ENCODE data around the gene CARD19. TPM values are rescaled to one million over a fixed set of nuclear protein-coding genes. Genes with fewer than 3 reads are reported as not detected.
A peak's percentile ranks its signal among the peaks of the same experiment; 100 is the strongest.
"Not testable (repeated sequence)": the region's sequence is repeated elsewhere in the genome, so short reads cannot be mapped to it uniquely, and the experiment has no call there.

Gene CARD19
- total RNA-seq, 1 experiment from 2014 or later, result 63.4 TPM

GRCh38 chr9:93141771-93142483 is 45.9 kb downstream of the CARD19 start:
- CTCF ChIA-PET, result no interaction called here
- ATAC-seq (no peak), DNase-seq (ENCODE audit: low read depth, low spot score) (no peak)
- intact Hi-C loops (cut with micrococcal nuclease; ENCODE audit: unreplicated experiment) (no loop called here), in situ Hi-C loops (cut with HindIII; ENCODE audit: low pct_unique_long_range_greater_than_20kb, low sequenced_read_pairs) (no loop called here)
- Histone ChIP-seq H3K9me3 (ENCODE audit: control insufficient read depth, insufficient read depth, low read depth, low read length) (no peaks in the 10 kb centered on the region), H3K27ac (ENCODE audit: low read length) (no peak overlapping the region), H3K27me3 (ENCODE audit: control insufficient read depth, insufficient read depth, low read length) (no peaks in the 10 kb centered on the region), H3K4me1 (ENCODE audit: control insufficient read depth, insufficient read depth, low read length) (no peaks in the 10 kb centered on the region), H3K36me3 (ENCODE audit: control insufficient read depth, insufficient read depth, low read length) (no peaks in the 10 kb centered on the region), H3K4me3 (ENCODE audit: low read depth in 2 of 2, low read length in 2 of 2) (no peak overlapping the region)
- no peak for TF ChIP-seq TCF7L2 (IDR thresholded peaks at IDR 0.05; ENCODE audit: low read depth, low read length)
- TF ChIP-seq SIN3A (IDR thresholded peaks at IDR 0.05; ENCODE audit: borderline replicate concordance, insufficient read depth, low read depth, low read length), result no peak
- TF ChIP-seq CTCF (IDR thresholded peaks at IDR 0.05), result no peak
- TF ChIP-seq POLR2AphosphoS5 (IDR thresholded peaks at IDR 0.05; ENCODE audit: low read depth, low read length), result no peak
- TF ChIP-seq REST (IDR thresholded peaks at IDR 0.05; ENCODE audit: insufficient read depth in 1 of 2, low read depth in 2 of 2, low read length in 1 of 2), result no peak
- no TSS peak for BruUV-seq (replicated peaks)
- POLR2A ChIA-PET, result no interaction called here

- ATAC-seq (peak; percentile 48; the same call in 1 of the 2 replicates), DNase-seq (ENCODE audit: low read depth, low spot score) (no peak)
- H3K36me3 ChIP-seq (ENCODE audit: control insufficient read depth, insufficient read depth, low read length), result no peaks in the 10 kb centered on the region
- POLR2A ChIA-PET, result no interaction called here
- intact Hi-C loops (cut with micrococcal nuclease; ENCODE audit: unreplicated experiment) (no loop called here), in situ Hi-C loops (cut with HindIII; ENCODE audit: low pct_unique_long_range_greater_than_20kb, low sequenced_read_pairs) (no loop called here)
- H3K27ac ChIP-seq (ENCODE audit: low read length), result no peak overlapping the region
- TF ChIP-seq SIN3A (IDR thresholded peaks at IDR 0.05; ENCODE audit: borderline replicate concordance, insufficient read depth, low read depth, low read length), result no peak
- no peak for TF ChIP-seq CTCF (IDR thresholded peaks at IDR 0.05)
- no peak for TF ChIP-seq POLR2AphosphoS5 (IDR thresholded peaks at IDR 0.05; ENCODE audit: low read depth, low read length)
- TF ChIP-seq TCF7L2 (IDR thresholded peaks at IDR 0.05; ENCODE audit: low read depth, low read length), result no peak
- no peaks in the 10 kb centered on the region for H3K9me3 ChIP-seq (ENCODE audit: control insufficient read depth, insufficient read depth, low read depth, low read length)
- no TSS peak for BruUV-seq (replicated peaks)
- no peaks in the 10 kb centered on the region for H3K4me1 ChIP-seq (ENCODE audit: control insufficient read depth, insufficient read depth, low read length)
- H3K4me3 ChIP-seq (ENCODE audit: low read depth in 2 of 2, low read length in 2 of 2), result no peak overlapping the region
- CTCF ChIA-PET, result interaction anchor here (0.7 kb wide), 1 partner anchor 35 kb away, joined by 4 read pairs; no protein-coding TSS in a partner anchor
- no peaks in the 10 kb centered on the region for H3K27me3 ChIP-seq (ENCODE audit: control insufficient read depth, insufficient read depth, low read length)
Measured at GRCh38 chr9:93143830-93144530, 48.0 kb downstream of the CARD19 start.

GRCh38 chr9:93146696-93147095 is 50.7 kb downstream of the CARD19 start:
- DNase-seq (ENCODE audit: low read depth, low spot score), result not testable (repeated sequence)

More at GRCh38 chr9:93146696-93147095, 50.7 kb downstream of the CARD19 start:
- intact Hi-C loops (cut with micrococcal nuclease; ENCODE audit: unreplicated experiment); H3K36me3 ChIP-seq (ENCODE audit: control insufficient read depth, insufficient read depth, low read length); H3K9me3 ChIP-seq (ENCODE audit: control insufficient read depth, insufficient read depth, low read depth, low read length); BruUV-seq (replicated peaks); H3K4me3 ChIP-seq (ENCODE audit: low read depth in 2 of 2, low read length in 2 of 2); in situ Hi-C loops (cut with HindIII; ENCODE audit: low pct_unique_long_range_greater_than_20kb, low sequenced_read_pairs); CTCF ChIA-PET; H3K4me1 ChIP-seq (ENCODE audit: control insufficient read depth, insufficient read depth, low read length); POLR2A ChIA-PET; ATAC-seq; H3K27me3 ChIP-seq (ENCODE audit: control insufficient read depth, insufficient read depth, low read length); H3K27ac ChIP-seq (ENCODE audit: low read length): not testable (repeated sequence)
